CD4-positive, alpha-beta memory T cell (primary cell): ENCODE results near the gene FGFR4. TPM values are rescaled to one million over a fixed set of nuclear protein-coding genes. Genes with fewer than 3 reads are reported as not detected.

Experiments used
- CTCF ChIA-PET: fragments of 350-600 bp; sonication (Branson Sonifier 250); formaldehyde crosslinking; loops from one replicate; lab custom pipeline; 2021; ENCODE audit warnings: inconsistent platforms; ENCODE audit not compliant: partially characterized antibody; lab: Charles Lee
- POLR2A ChIA-PET: fragments of 350-600 bp; sonication (Branson Sonifier 250); formaldehyde crosslinking; loops from one replicate; lab custom pipeline; 2021; ENCODE audit not compliant: partially characterized antibody; lab: Charles Lee
- DNase-seq, 5 donors: peaks; one replicate each; pipeline versions ENCODE4 v3.0.0 to v3.0.0-alpha.2; 2020 to 2022; ENCODE audit warnings: mixed read lengths in 1 of 5
- H3K27ac ChIP-seq: one replicate; pipeline ENCODE4 v1.7.0; 2013; ENCODE audit warnings: low read depth, low read length
- H3K27me3 ChIP-seq: 2 replicates; pipeline ENCODE4 v1.7.0; 2013; ENCODE audit warnings: mild to moderate bottlenecking, low read length, moderate library complexity; ENCODE audit not compliant: insufficient read depth
- H3K36me3 ChIP-seq: 2 replicates; pipeline ENCODE4 v1.7.0; 2013; ENCODE audit warnings: mild to moderate bottlenecking, low read length, moderate library complexity; ENCODE audit not compliant: insufficient read depth
- H3K4me1 ChIP-seq: 2 replicates; pipeline ENCODE4 v1.7.0; 2013; ENCODE audit warnings: mild to moderate bottlenecking, low read length, moderate library complexity; ENCODE audit not compliant: insufficient read depth
- H3K4me3 ChIP-seq, 2 donors: one replicate each; pipeline ENCODE4 v1.7.0; 2013; ENCODE audit warnings: low read length in 2 of 2, mild to moderate bottlenecking in 1 of 2
- H3K9me3 ChIP-seq, 2 donors: one replicate each; pipeline ENCODE4 v1.7.0; 2013; ENCODE audit warnings: low read length in 2 of 2, control low read depth in 1 of 2; ENCODE audit not compliant: control insufficient read depth in 1 of 2
- H3K27ac Mint-ChIP-seq, 7 donors: one replicate each; pipeline ENCODE4 v1.8.0; 2020 to 2021; ENCODE audit warnings: mixed read lengths in 7 of 7, mild to moderate bottlenecking in 6 of 7, inconsistent platforms in 3 of 7, moderate library complexity in 3 of 7
- H3K27me3 Mint-ChIP-seq, 2 donors: one replicate each; pipeline ENCODE4 v1.8.0; 2020 to 2021; ENCODE audit warnings: mixed read lengths in 2 of 2
- H3K36me3 Mint-ChIP-seq, 2 donors: one replicate each; pipeline ENCODE4 v1.8.0; 2020 to 2021; ENCODE audit warnings: mixed read lengths in 2 of 2, inconsistent platforms in 1 of 2, mild to moderate bottlenecking in 1 of 2
- H3K4me1 Mint-ChIP-seq, 4 donors: one replicate each; pipeline ENCODE4 v1.8.0; 2020 to 2021; ENCODE audit warnings: mixed read lengths in 4 of 4, mild to moderate bottlenecking in 1 of 4
- H3K4me3 Mint-ChIP-seq, 8 donors: one replicate each; pipeline ENCODE4 v1.8.0; 2020 to 2021; ENCODE audit warnings: mixed read lengths in 8 of 8, mild to moderate bottlenecking in 7 of 8, moderate library complexity in 6 of 8, inconsistent platforms in 3 of 8
- H3K9me3 Mint-ChIP-seq, 8 donors: one replicate each; pipeline ENCODE4 v1.8.0; 2020 to 2021; ENCODE audit warnings: mixed read lengths in 8 of 8, mild to moderate bottlenecking in 5 of 8, inconsistent platforms in 3 of 8, moderate library complexity in 1 of 8
- intact Hi-C: fragments of 100-400 bp; cut with micrococcal nuclease; formaldehyde crosslinking; loops from one replicate; pipeline ENCODE4 v1.15.1; 2023
- polyA plus RNA-seq, 2 donors: library from polyadenylated mRNA; unstranded; fragments of 300-500 nt; fragmentation: Illumina TruSeq; gene quantifications; one replicate each; pipeline ENCODE4 v1.2.3, GENCODE V29; 2021
- total RNA-seq, 2 experiments: library from RNA; stranded (reverse); gene quantifications; one replicate each; pipeline ENCODE4 v1.2.3, GENCODE V29; 2021

Gene FGFR4
- total and polyA plus RNA-seq, 4 experiments from 2014 or later: 2.2 to 3.0 TPM; not detected in 2

DNA sequence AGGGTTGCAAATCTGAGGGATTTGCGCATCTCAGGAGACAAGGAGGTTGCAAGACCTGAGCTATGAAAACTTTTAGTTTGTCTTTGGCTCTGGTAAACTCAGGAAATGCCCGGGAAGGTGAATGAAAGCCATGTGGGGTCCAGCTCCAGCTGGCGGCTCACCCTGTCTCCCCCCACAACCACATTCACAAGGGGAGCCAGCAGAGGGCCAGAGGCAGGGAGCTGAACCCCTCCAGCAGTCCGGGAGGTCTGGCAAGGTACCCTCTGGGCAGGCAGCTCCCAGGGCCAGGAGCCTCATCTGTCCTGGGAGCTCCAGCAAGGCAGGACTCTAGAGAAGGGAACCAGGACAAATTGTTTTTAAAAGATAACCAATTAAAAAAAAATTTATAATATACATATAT is 2.5 kb upstream of the FGFR4 start:
- Mint-ChIP-seq H3K27me3 (peaks cover 3 to 12% of the 10 kb centered on the region in 2 donors), H3K27ac (no peak overlapping the region), H3K9me3 (no peaks in the 10 kb centered on the region), H3K4me3 (peak overlapping the region in 1 of 8 donors; percentile 49), H3K36me3 (no peaks in the 10 kb centered on the region), H3K4me1 (peaks cover 5 to 12% (median 6%) of the 10 kb centered on the region in 4 donors)
- ChIA-PET CTCF (interaction anchor here (3.7 to 8.3 kb wide), 2 partner anchors 12 to 29 kb away, joined by 21 to 86 read pairs; no protein-coding TSS in a partner anchor), POLR2A (no interaction called here)
- Histone ChIP-seq H3K36me3 (no peaks in the 10 kb centered on the region), H3K27me3 (no peaks in the 10 kb centered on the region), H3K27ac (no peak overlapping the region), H3K9me3 (no peaks in the 10 kb centered on the region), H3K4me1 (peaks cover 8% of the 10 kb centered on the region), H3K4me3 (no peak overlapping the region)
- intact Hi-C loops: no loop called here
- no peak for DNase-seq

DNA sequence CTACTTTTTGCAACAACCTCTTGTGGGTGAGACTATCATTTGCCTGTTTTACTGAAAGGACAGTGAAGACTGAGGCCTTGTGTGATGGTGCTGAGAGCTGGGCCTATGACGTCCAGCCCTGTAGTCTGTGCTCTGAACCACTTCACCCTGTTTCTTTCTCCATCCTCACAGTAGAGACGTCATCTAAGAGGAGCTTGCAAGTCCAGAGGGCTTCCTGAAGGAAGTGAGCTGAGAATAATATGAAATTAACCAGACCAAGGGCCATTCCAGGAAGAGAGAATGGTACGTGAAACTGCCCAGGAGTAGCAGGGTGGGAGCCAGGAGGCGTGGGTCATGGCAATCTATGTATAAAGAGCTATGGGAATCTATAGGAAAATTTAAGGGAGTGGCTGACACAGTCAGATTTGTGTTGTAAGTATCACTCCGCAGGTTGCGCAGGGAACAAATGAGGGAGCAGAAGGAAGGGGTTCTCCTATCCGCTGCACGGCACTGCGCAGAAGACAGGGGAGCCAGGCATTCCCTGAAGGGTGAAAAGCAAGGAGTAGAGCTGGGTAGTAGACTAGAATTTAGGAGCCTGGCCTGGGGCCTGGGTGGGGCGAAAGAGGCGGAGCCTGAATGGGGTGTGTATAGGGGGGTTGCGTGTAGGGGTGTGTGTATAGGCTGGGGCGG is 596 bp upstream of the FGFR4 start:
- intact Hi-C loops: no loop called here
- peaks cover 5 to 12% (median 6%) of the 10 kb centered on the region in 4 donors for H3K4me1 Mint-ChIP-seq
- no peaks in the 10 kb centered on the region for H3K9me3 Mint-ChIP-seq
- DNase-seq: no peak
- ChIA-PET CTCF (interaction anchor here (1.1 to 8.3 kb wide), 7 partner anchors 14 to 144 kb away, joined by 3 to 86 read pairs (median 4); no protein-coding TSS in a partner anchor), POLR2A (interaction anchor here (1.0 to 1.1 kb wide), 2 partner anchors 15 to 48 kb away, joined by 5 read pairs; partner anchors contain the start of gene NSD1)
- peak overlapping the region in 4 of 7 donors; percentile 2 to 71 (median 48) for H3K27ac Mint-ChIP-seq
- no peaks in the 10 kb centered on the region for H3K9me3 ChIP-seq
- peaks cover 3 to 12% of the 10 kb centered on the region in 2 donors for H3K27me3 Mint-ChIP-seq
- peaks cover 8% of the 10 kb centered on the region for H3K4me1 ChIP-seq
- H3K36me3 Mint-ChIP-seq: no peaks in the 10 kb centered on the region
- H3K27me3 ChIP-seq: no peaks in the 10 kb centered on the region
- no peak overlapping the region for H3K4me3 ChIP-seq
- peak overlapping the region; percentile 22 to 86 (median 72) for H3K4me3 Mint-ChIP-seq
- no peaks in the 10 kb centered on the region for H3K36me3 ChIP-seq
- H3K27ac ChIP-seq: no peak overlapping the region

DNA sequence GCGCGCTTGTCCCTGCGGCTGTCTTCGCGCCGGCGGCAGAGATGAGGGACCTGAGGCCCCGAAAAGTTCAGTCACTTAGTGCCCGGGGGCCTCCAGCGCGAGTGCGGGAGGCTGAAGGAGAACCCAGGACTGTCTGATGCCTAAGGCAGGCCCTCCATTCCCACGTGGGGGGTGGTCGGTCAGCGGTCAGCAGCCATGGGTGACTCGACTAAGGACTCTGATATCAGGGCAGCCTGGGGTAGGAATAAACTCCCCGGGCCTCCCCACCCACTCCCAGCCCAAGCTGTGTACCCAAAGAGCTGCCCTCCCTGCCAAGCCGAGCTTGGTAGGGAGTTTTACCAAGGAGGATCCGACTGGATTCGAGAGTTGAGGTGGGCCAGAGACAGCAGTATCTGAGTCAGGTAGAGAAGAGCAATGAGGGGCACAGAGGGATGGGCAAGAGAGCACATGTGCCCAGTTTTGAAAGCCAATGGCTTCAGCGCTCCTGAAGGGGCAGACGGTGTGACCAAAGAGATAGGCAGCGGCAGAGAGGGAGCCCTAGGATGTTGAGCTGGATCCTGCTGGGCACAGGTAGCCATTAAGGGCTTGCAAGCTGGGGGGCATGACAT is 787 bp downstream of the FGFR4 start:
- Histone ChIP-seq H3K36me3 (no peaks in the 10 kb centered on the region), H3K27me3 (no peaks in the 10 kb centered on the region), H3K9me3 (no peaks in the 10 kb centered on the region), H3K27ac (no peak overlapping the region), H3K4me1 (peaks cover 8% of the 10 kb centered on the region), H3K4me3 (peak overlapping the region in 1 of 2 donors; percentile 50)
- Mint-ChIP-seq H3K4me3 (peak overlapping the region in 5 of 8 donors; percentile 8 to 62 (median 27)), H3K4me1 (peaks cover 5 to 12% (median 6%) of the 10 kb centered on the region in 4 donors), H3K27ac (peak overlapping the region in 1 of 7 donors; percentile 47), H3K9me3 (no peaks in the 10 kb centered on the region), H3K27me3 (peaks cover 3 to 13% of the 10 kb centered on the region in 2 donors), H3K36me3 (no peaks in the 10 kb centered on the region)
- POLR2A ChIA-PET: interaction anchor here (1.0 kb wide), 1 partner anchor 16 kb away, joined by 5 read pairs; no protein-coding TSS in a partner anchor
- intact Hi-C loops: no loop called here
- CTCF ChIA-PET: interaction anchor here (0.7 to 8.3 kb wide), 7 partner anchors 16 to 427 kb away, joined by 3 to 86 read pairs (median 4); no protein-coding TSS in a partner anchor
- DNase-seq: no peak

DNA sequence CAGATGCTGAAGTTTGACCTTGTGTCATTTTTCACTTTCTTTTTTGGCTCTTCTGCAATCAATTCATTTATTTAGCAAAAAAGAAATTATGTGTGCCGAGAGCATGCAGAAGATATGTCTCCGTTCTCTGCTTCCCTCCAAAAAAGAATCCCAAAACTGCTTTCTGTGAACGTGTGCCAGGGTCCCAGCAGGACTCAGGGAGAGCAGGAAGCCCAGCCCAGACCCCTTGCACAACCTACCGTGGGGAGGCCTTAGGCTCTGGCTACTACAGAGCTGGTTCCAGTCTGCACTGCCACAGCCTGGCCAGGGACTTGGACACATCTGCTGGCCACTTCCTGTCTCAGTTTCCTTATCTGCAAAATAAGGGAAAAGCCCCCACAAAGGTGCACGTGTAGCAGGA is 2.4 kb downstream of the FGFR4 start:
- Mint-ChIP-seq H3K9me3 (no peaks in the 10 kb centered on the region), H3K27ac (peak overlapping the region in 1 of 7 donors; percentile 42), H3K27me3 (peaks cover 0 to 13% of the 10 kb centered on the region in 2 donors), H3K4me3 (peak overlapping the region in 2 of 8 donors; percentile 36 to 43), H3K36me3 (no peaks in the 10 kb centered on the region), H3K4me1 (peaks cover 5 to 12% (median 6%) of the 10 kb centered on the region in 4 donors)
- Histone ChIP-seq H3K27ac (no peak overlapping the region), H3K4me3 (no peak overlapping the region), H3K9me3 (no peaks in the 10 kb centered on the region), H3K27me3 (no peaks in the 10 kb centered on the region), H3K36me3 (no peaks in the 10 kb centered on the region), H3K4me1 (peaks cover 8% of the 10 kb centered on the region)
- POLR2A ChIA-PET: no interaction called here
- DNase-seq: no peak
- CTCF ChIA-PET: interaction anchor here (1.4 to 1.5 kb wide), 2 partner anchors 17 to 22 kb away, joined by 3 to 6 read pairs; no protein-coding TSS in a partner anchor
- intact Hi-C loops: no loop called here

DNA sequence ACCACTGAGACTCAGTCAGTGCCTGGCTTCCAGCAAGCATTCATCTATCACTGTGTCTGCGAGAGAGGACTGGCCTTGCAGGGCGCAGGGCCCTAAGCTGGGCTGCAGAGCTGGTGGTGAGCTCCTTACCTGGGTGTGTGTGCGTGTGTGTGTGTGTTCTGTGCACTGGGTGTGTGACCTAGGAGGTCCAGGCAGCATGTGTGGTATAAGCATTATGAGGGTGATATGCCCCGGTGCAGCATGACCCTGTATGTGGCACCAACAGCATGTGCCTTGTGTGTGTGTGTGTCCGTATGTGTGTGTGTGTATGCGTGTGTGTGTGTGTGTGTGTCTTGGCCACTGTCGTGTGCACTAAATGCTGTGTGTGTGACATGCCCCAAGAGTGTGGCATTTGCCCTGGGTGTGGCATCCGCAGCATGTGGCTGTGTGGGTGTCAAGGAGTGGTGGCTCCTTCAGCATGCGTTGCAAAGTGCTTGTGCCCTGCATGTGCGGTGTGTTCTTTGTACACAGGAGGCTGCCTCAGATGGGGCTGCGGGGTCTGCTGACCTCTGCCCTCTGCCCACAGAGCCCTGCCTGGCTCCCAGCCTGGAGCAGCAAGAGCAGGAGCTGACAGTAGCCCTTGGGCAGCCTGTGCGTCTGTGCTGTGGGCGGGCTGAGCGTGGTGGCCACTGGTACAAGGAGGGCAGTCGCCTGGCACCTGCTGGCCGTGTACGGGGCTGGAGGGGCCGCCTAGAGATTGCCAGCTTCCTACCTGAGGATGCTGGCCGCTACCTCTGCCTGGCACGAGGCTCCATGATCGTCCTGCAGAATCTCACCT is 3.3 kb downstream of the FGFR4 start:
- peak overlapping the region in 1 of 7 donors; percentile 31 for H3K27ac Mint-ChIP-seq
- no peaks in the 10 kb centered on the region for H3K36me3 Mint-ChIP-seq
- peaks cover 0 to 14% of the 10 kb centered on the region in 2 donors for H3K27me3 Mint-ChIP-seq
- no peaks in the 10 kb centered on the region for H3K27me3 ChIP-seq
- no peak for DNase-seq
- no peaks in the 10 kb centered on the region for H3K9me3 Mint-ChIP-seq
- H3K4me3 Mint-ChIP-seq: no peak overlapping the region
- H3K4me1 Mint-ChIP-seq: peaks cover 5 to 12% (median 6%) of the 10 kb centered on the region in 4 donors
- no peaks in the 10 kb centered on the region for H3K36me3 ChIP-seq
- POLR2A ChIA-PET: no interaction called here
- no peak overlapping the region for H3K4me3 ChIP-seq
- no peak overlapping the region for H3K27ac ChIP-seq
- intact Hi-C loops: no loop called here
- CTCF ChIA-PET: interaction anchor here (1.4 to 1.5 kb wide), 2 partner anchors 18 to 21 kb away, joined by 3 to 6 read pairs; no protein-coding TSS in a partner anchor
- H3K4me1 ChIP-seq: peaks cover 8% of the 10 kb centered on the region
- H3K9me3 ChIP-seq: no peaks in the 10 kb centered on the region

DNA sequence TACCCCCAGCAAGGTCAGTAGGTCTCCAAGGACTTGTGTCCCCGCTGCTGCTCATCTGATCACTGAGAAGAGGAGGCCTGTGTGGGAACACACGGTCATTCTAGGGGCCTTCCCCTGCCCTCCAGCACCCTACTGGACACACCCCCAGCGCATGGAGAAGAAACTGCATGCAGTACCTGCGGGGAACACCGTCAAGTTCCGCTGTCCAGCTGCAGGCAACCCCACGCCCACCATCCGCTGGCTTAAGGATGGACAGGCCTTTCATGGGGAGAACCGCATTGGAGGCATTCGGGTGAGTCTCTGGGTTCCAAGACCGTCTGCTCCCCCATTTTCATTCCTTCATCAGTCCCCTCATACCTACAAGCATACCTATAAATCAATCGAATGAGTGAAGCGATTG is 4.1 kb downstream of the FGFR4 start:
- no peak overlapping the region for H3K4me3 ChIP-seq
- no peak for DNase-seq
- peak overlapping the region in 1 of 7 donors; percentile 29 for H3K27ac Mint-ChIP-seq
- CTCF ChIA-PET: no interaction called here
- H3K27ac ChIP-seq: no peak overlapping the region
- H3K4me1 ChIP-seq: peaks cover 8% of the 10 kb centered on the region
- H3K4me1 Mint-ChIP-seq: peaks cover 5 to 11% (median 6%) of the 10 kb centered on the region in 4 donors
- no peaks in the 10 kb centered on the region for H3K9me3 ChIP-seq
- no peak overlapping the region for H3K4me3 Mint-ChIP-seq
- POLR2A ChIA-PET: no interaction called here
- H3K36me3 Mint-ChIP-seq: no peaks in the 10 kb centered on the region
- no peaks in the 10 kb centered on the region for H3K9me3 Mint-ChIP-seq
- intact Hi-C loops: no loop called here
- H3K27me3 Mint-ChIP-seq: peaks cover 0 to 13% of the 10 kb centered on the region in 2 donors
- no peaks in the 10 kb centered on the region for H3K36me3 ChIP-seq
- H3K27me3 ChIP-seq: no peaks in the 10 kb centered on the region
